GM10248 (cell line): ENCODE data around the gene HS3ST5.
"Not testable (repeated sequence)": the region's sequence is repeated elsewhere in the genome, so short reads cannot be mapped to it uniquely, and the experiment has no call there.

Experiments used
- CTCF ChIA-PET: fragments of 300-600 bp; sonication (Branson Sonifier 250); formaldehyde crosslinking; extraction: SDS; loops from one replicate; lab custom pipeline; 2021; ENCODE audit warnings: antibody characterized with exemption; lab: Yijun Ruan, JAX
- POLR2A ChIA-PET: fragments of 350-650 bp; sonication (Branson Sonifier 250); formaldehyde crosslinking; extraction: SDS; loops from one replicate; lab custom pipeline; 2020; ENCODE audit warnings: antibody characterized with exemption; lab: Yijun Ruan, JAX
- DNase-seq: peaks from one replicate; pipeline ENCODE4 v3.0.0; 2012; ENCODE audit errors: extremely low spot score
- CTCF ChIP-seq: IDR thresholded peaks from 2 replicates; pipeline ENCODE4 v1.5.1; 2012; ENCODE audit warnings: mild to moderate bottlenecking, low read depth; ENCODE audit errors: extremely low read depth, missing control alignments, control extremely low read depth

HS3ST5 gene

GRCh38 chr6:114220241-114220640, 122.6 kb downstream of the HS3ST5 start:
- POLR2A ChIA-PET: no interaction called here
- CTCF ChIA-PET: no interaction called here
- no peak for DNase-seq
- no peak for TF ChIP-seq CTCF

- ChIA-PET CTCF (no interaction called here), POLR2A (no interaction called here)
- TF ChIP-seq CTCF: no peak
- DNase-seq: no peak
Measured at GRCh38 chr6:114218437-114219340, 124.1 kb downstream of the HS3ST5 start.

GRCh38 chr6:114217996-114218395, 124.8 kb downstream of the HS3ST5 start:
- CTCF ChIA-PET: interaction anchor here (1.1 kb wide), 1 partner anchor 10 kb away, joined by 3 read pairs; no protein-coding TSS in a partner anchor
- DNase-seq, POLR2A ChIA-PET: not testable (repeated sequence)

GRCh38 chr6:114216789-114217467, 125.9 kb downstream of the HS3ST5 start:
- POLR2A ChIA-PET: no interaction called here
- CTCF ChIA-PET: interaction anchor here (0.7 to 1.2 kb wide), 4 partner anchors 8 to 87 kb away, joined by 3 to 4 read pairs (median 3); no protein-coding TSS in a partner anchor

GRCh38 chr6:114210467-114210866, 132.4 kb downstream of the HS3ST5 start:
- DNase-seq: no peak
- ChIA-PET CTCF (interaction anchor here (1.3 kb wide), 1 partner anchor 24 kb away, joined by 3 read pairs; no protein-coding TSS in a partner anchor), POLR2A (no interaction called here)
- no peak for TF ChIP-seq CTCF

More at GRCh38 chr6:114216789-114217467, 125.9 kb downstream of the HS3ST5 start:
- no peak for TF ChIP-seq CTCF
- no peak for DNase-seq

GRCh38 chr6:114203460-114203859, 139.4 kb downstream of the HS3ST5 start:
- no peak for TF ChIP-seq CTCF
- POLR2A ChIA-PET: no interaction called here
- CTCF ChIA-PET: interaction anchor here (0.6 kb wide), 1 partner anchor 24 kb away, joined by 3 read pairs; no protein-coding TSS in a partner anchor
- DNase-seq: no peak

GRCh38 chr6:114202389-114202788, 140.4 kb downstream of the HS3ST5 start:
- ChIA-PET CTCF (interaction anchor here (0.6 kb wide), 1 partner anchor 651 kb away, joined by 3 read pairs; no protein-coding TSS in a partner anchor), POLR2A (no interaction called here)
- TF ChIP-seq CTCF: no peak
- DNase-seq: no peak
